Lower leg skin (tissue), 3 donors: ENCODE measurements around the gene DHRS7C.

Experiments
- CTCF ChIP-seq, 3 donors: fragments of 450-650 bp; IDR thresholded peaks; one replicate each; pipeline ENCODE4 v1.5.1; 2016; ENCODE audit warnings: antibody characterized with exemption in 3 of 3, mild to moderate bottlenecking in 3 of 3, moderate library complexity in 2 of 3
- POLR2A ChIP-seq, 2 donors: fragments of 450-650 bp; IDR thresholded peaks; one replicate each; pipeline ENCODE4 v1.6.1; 2016 to 2017; ENCODE audit warnings: antibody characterized with exemption in 2 of 2, mild to moderate bottlenecking in 1 of 2, moderate library complexity in 1 of 2

- TF ChIP-seq CTCF (IDR thresholded peaks at IDR 0.05) (no peak), POLR2A (IDR thresholded peaks at IDR 0.05) (no peak)
Observed at GRCh38 chr17:9792181-9792840, 919 bp upstream of the DHRS7C start.
